Activated CD4-positive, alpha-beta T cell treated with anti-CD3 and anti-CD28 coated beads for 1 hour (primary cell): ENCODE measurements around the gene ARHGAP33.

Experiments used
- DNase-seq: peaks from one replicate; pipeline ENCODE4 v3.0.0-alpha.2; 2020

Gene ARHGAP33

DNA sequence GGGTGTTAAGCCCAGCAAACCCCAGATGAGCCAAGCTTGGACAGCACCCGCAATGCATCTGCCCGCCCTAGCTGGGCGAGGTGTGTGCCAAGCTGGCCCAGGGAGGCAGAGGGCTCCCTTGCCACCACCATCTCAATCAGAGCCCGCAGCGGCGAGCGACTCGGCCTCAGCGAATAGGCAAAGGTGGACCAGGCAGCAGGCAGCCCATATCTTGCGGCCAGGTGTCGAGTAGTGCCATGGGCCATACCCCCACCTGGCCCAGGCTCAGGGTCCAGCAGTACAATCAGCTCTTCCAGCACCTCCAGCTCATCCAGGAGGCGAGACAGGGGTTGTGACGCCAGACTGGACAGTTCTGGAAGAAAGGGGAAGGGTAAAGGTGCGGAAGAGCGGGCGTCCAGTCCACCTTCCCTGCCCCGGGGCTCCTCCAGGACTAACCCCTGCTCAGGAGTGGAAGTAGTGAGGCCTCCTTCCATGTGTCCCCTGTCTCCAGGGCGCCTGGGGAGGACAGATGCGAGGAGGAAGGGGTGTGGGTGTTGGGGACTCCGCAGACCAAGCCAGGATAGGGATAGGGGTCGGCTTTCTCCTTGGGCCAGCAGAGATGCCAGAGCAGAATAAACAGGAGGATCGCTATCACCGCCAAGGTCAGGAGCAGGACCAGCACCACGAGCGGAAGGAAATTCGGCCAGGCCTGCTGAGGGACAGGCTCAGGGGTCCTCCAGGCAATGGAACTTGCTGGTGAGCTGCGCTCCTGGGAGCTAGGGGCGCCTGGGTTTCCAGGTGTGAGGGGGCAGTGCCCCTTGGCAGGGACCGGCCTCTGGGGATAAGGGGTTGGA, 35.9 kb upstream of the ARHGAP33 start:
- no peak for DNase-seq

DNA sequence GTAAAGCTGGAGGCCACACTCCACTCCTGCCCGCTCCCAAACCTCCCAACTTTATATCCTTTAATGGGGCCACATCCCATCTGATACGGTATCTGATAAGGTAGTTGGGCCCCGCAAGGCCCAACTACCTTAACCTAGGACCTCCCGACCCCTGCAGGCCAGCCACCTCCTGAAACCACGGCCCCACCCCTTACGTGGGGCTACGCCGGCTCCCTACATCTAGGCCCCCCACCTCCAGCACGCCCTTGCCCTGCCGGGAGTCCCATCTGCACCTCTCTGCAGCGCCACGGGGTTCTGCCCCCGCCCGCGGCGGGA, 35.3 kb upstream of the ARHGAP33 start:
- DNase-seq, result no peak

DNA sequence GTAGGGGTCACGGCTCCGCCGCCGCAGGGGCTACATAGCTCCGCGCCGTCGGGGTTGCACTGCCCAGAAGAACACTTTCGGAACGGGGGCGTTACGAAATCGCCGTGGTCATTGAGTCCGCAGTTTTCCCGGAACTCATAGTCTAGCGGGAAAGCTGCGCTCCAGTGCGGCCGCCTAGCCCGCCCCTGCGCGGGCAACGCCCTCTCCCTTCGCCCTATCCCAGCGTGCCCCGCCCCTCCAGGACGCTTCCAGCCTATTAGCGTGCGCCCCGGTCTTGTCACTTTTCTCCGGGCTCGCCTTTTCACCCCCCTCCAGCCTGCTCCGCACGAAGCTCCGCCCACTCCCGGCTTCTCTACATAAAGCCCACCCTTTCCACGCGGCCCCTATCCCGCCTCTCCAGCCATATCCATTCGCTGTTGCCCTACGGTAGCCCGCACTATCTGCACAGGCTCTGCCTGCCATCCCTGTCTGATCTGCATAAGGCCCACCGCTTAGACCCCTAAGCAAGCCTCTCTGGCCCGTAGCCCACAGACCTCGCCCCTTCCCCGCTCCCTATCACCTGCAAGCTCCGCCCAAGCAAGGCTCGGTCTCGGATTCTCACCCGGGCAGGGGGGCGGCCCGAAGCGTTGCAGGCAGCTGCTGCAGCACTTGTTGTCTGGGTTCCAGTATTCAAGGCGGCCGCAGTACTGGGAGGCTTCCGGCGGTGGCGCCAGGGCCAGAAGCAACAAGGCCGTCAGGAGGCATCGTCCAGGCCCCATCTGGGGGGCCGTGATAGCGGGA, 34.8 kb upstream of the ARHGAP33 start:
- DNase-seq, result peak; percentile 88

DNA sequence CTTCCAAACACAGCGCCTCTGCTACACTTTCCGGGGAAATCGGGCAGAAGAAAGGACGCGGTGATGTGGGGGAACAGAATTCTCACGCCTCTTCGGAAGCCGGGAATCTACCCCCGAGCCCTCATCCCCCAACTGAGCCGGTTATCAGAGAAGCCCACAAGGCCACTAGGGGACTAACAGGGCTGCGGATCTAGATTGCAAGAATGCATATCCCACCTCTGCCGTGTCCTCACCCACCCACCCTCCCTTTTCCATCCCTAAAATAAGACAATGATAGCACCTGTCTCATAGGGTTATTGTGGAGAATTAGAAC, 34.2 kb upstream of the ARHGAP33 start:
- DNase-seq, result no peak

DNA sequence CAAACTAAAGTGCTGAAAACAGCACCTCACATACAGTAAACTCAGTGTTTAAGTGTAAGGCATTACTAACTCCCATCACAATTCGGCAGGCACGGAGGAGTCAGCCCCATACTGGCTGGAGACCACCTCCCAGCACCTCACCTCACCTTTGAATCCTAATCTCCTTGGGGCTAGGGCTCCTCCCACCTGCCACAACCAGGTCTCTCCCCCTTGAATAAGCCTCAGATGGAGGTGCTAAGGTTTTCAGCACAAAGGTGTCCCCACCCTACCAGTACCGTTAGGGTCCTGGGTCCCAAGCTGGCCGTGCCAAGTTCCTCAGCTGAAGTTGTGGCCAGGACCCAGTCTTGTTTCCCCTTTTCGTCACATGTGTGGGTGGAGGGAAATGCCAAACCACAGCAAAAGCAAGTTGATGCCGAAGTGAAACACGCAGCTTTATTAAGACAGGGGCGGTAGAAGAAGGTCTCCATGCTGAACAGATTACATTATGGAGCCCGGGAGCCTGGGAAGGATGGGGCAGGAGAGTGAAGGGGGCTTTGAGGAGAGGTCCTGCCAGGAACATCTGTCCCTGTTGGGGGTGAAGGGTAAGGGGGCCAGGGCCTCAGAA, 33.1 kb upstream of the ARHGAP33 start, which contains the start of gene IGFLR1:
IGFLR1 (minus strand) TSS at position 332 of the 604 bp plus-strand sequence. CDS start 1,272 bp downstream, outside the sequence.
- DNase-seq, result peak; percentile 46

DNA sequence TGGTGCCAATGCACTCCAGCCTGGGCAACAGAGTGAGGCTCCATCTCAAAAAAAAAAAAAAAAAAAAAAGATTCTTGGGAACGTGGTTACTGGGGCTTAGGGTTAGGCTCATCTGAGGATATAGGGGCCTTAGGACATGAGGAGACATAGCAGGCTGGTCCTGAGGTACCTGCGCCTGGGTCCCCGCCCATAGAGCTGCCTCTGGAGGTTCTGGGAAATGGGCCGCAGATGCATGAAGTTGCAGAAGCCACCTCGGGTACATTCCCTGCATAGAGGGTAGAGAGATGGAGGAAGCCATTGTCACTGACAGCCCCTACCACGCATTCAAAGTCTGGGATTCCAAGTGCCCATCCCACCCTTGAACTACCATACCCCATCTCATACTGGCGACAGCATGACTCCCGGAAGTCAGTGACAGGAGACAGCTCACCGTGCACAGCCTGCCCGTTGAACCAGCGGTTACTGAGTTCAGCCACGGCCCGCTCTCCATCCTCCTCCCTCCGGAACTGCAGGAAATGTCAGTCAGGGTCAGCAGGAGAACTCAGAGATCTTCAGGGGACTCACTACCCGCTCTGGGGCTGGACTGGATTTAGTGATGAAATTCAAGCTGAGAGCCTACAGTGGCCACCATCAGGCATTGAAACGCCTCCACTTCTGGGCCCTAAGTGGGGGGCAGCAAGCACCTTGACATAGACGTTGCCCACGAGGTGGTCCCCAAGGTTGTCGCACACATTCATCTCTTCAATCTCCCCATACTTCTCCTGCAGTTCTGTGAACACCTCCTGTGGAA, 31.5 kb upstream of the ARHGAP33 start:
- DNase-seq, result no peak

DNA sequence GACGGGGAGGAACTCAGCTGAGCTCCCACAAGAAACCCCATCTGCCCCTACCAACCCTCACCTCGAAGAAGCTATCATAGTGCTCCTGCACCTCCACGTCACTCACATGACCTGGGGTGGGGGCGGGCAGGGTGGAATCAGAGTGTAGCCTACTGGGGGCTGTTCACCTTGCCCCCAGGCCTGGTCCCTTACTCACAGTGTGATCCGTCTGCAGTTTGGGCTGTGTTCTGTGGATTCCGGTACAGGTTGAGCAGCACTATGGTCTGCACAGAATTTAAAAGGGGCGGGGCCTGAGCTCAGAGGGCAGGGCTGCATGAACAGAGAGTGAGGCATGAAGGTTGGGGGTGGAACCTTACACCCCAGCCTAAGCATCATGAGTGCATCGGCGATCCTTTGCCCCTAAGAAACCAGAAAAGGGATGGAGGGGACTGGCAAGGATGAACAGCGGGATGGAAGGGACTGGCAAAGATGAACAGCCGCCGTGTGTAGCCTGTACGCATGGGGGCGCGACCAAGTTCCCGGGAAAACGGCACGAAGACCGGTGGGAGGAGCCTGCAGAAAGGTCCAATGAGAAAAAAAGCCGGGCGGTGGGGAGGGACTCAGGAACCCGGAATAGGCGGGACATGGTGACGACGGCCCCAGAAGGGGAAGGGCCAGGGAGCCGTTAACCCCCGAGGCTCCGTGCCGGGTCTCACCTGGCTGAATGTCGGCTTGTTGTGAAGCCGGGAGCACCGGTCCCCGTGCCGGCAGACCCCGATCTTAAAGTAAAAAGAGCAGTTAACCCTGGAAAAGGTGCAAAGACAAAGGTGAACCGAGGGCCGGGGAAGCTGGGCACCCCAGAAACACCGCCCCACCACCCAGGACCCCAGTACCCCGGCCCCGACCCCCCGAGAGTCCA, 30.7 kb upstream of the ARHGAP33 start:
- peak; percentile 88 for DNase-seq

DNA sequence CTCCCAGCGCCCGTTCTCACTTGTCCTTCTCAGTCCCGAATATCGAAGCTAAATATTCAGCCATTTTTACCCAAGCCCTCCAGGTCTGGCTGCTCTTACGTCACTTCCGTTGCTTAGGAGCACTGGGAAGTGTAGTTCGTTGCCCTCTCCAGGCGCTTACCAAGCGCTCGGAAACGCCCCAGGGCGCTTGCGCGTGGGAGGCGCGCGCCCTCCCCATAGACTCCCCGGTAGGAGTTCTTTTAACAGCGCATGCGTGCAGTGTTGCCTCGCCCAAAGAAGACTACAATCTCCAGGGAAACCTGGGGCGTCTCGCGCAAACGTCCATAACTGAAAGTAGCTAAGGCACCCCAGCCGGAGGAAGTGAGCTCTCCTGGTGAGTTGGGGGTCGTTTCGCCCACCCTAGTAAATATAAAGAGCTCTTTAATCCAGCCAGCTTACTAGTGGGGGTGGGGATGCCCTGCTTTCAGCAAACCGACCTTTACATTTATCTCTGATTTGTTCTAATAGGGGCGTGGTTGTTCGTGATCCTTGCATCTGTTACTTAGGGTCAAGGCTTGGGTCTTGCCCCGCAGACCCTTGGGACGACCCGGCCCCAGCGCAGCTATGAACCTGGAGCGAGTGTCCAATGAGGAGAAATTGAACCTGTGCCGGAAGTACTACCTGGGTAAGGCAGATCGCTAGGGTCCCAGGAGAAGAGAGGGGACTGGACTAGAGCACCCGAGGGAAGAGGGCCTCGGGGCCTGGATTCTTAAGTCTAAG, 29.9 kb upstream of the ARHGAP33 start, which contains the start of the genes PSENEN and U2AF1L4:
PSENEN (plus strand) TSS at position 324 of the 759 bp plus-strand sequence; CDS start at position 604, 280 bp downstream.
U2AF1L4 (minus strand) TSS at position 91 of the 759 bp plus-strand sequence; CDS start at position 64, 27 bp downstream.
- DNase-seq, result peak; percentile 96

DNA sequence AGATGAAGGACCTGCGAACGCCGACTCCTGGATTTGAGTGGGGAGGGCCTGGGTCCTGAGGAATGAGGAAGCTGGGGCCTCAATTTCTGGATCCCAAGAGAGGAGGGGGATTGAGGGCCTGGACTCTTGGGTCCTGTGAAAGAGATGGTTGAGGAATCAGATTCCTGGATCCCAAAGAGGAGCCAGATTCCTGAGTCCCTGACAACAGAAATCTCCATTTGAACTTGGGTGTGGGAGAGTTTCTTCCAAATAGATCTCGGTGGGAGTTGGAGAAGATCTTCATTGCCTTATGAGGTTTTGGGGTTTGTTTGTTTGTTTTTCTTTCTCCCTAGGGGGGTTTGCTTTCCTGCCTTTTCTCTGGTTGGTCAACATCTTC, 29.3 kb upstream of the ARHGAP33 start:
- no peak for DNase-seq

DNA sequence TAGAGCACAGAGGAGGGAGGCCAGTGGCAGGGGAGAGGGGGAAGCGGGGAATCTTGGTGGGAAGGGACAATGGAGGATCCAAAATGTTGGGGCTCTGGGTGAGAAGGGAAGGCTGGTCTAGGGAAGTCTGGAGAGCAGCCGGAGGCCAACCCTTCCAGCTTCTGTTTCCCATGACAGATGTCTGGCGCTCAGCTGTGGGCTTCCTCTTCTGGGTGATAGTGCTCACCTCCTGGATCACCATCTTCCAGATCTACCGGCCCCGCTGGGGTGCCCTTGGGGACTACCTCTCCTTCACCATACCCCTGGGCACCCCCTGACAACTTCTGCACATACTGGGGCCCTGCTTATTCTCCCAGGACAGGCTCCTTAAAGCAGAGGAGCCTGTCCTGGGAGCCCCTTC, 28.8 kb upstream of the ARHGAP33 start:
- no peak for DNase-seq

DNA sequence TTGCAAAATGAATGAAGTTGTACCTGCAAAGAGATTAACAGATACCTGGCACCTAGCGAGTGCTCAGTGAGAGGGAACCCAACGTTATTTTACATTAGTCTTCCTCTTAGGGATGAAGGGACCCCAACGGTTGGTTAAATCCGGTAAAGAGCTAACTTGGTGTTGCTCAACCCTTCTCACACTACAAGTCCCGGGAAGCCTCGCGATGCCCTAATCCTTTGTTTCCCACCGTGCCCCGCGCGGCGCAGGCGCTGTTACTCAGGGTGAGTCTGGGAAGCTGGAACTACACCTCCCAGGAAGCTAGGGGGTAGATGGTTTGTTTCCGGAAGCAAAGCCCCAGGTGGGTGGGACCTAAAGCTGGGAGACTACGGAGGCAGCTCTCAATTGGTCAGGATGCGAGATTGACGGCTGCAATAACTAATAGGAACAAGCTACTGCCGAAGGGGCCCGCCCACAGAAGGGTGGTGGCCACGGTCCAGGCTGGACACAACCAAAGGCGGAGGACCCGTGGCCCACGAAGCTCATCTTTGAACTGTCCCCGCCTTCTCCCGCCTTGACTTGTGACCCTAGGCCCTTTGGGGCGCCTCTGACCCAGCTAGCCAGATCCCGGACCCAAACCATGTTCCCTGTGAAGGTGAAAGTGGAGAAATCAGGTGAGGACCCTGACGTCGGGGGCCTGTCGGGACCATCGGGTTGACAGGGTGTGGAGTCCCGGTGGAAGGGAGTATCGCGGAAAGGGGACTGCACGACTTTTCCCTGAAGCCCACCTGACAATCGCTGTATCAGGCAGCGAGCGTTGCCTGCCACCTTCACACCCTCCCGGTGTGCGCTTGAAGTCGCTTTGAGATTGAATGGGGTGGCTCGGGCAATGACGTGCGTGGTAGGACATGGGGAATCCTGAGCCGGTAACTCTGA, 27.0 kb upstream of the ARHGAP33 start, which contains the start of gene LIN37:
LIN37 (plus strand) TSS at position 471 of the 915 bp plus-strand sequence; CDS start at position 620, 149 bp downstream.
- peak; percentile 98 for DNase-seq

DNA sequence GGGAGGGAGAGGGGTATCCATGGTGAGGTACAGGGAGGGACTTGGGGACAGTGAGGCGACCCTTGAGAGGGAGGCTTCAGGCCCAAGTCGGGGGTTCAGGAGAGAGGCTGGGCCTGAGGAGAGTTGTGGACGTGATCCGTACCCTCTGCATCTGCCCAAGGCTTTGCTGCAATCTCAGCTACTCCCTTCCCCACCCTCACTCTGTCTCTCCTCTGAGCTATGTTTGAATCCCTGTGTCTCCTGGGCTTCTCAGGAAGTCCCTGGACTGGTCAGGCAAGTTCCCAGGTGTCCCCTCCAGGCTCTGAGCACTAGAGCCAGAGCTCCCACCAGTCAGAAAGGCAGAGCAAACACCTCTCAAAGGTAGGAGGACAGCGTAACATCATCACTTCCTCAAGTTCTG, 25.2 kb upstream of the ARHGAP33 start:
- DNase-seq, result no peak

DNA sequence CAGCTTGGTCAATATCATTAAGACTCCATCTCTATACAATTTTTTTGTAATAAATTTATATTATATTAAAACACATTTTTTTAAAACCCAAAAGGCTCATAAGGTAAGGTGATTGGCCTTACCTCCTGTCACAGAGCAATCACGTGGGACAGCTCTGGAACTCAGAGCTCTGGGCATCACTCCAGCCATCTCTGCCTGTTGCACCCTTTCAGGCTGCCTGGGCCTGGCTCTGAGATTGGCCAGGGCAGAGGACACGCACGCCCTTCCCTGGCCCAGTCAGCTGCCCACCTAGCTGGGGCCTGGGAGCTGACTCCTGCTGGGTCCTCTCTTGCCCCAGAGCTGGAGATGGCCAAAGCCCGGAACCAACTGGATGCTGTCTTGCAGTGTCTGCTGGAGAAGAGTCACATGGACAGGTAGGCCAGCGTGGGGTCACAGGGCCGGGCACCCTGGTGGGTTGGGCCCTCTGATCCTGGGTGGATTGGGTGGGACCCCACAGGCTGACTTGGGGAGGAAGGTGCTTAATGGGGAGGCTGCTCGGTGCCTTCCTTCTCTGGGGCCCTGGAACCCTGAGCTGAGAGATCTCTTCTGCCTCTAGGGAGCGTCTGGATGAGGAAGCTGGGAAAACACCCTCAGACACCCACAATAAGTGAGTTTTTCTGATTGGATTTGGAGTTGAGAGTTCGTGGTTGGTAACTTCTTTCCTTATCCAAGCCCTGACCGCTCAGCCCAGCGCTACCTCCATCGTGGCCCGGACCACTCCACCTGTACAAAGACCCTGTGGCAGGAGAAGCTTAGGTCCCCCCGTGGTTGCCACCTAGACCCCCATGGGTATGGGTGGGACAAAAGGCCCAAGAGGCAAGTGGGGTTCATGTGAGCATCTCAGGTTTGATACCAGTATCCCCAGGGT, 23.3 kb upstream of the ARHGAP33 start:
- DNase-seq, result no peak

DNA sequence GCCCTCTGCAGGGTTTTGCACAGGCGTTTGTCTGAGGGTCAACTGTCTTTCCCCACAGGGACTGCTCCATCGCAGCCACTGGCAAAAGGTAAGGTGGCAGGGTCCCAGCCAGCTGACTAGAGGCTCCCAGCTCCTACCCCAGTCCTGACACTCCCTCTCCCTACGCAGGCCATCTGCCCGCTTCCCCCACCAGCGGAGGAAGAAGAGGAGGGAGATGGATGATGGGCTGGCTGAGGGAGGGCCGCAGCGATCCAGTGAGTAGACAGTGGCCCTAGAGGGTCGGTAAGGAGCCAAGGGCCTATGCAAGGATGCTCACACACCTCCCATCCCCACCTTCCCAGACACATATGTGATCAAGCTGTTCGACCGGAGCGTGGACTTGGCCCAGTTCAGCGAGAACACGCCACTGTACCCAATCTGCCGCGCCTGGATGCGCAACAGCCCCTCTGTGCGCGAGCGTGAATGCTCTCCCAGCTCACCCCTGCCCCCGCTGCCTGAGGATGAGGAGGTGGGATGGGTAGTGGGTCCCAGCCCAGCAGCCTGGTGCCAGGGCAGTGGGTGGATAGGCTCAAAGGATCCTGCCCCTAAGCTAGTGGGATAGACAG, 22.5 kb upstream of the ARHGAP33 start:
- no peak for DNase-seq

DNA sequence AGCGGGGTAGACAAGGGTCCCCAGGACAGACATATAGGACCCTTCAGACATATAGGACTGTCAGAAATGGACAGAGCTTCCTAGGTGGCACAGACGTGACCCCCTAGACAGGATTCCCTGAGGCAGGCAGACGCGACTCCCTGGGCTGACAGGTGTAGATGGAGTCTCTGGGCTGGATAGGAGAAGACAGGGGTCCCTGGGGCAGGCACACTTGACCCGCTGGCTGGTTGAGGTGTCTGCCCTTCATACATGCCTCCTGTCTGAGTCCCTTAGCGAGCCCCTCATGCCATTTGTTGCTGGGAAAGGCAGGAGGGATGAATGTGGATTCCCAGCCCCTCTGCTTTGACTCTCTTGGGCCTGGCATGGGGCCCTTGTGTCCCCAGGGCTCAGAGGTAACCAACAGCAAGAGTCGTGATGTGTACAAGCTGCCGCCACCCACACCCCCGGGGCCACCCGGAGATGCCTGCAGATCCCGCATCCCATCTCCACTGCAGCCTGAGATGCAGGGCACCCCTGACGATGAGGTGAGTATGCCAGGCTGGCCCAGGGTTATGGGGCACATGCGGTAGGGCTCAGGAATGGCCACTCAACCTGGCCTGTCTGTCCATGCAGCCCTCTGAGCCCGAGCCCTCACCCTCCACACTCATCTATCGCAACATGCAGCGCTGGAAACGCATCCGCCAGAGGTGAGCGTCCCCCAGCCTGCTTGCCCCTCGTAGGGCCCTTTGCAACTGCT, 21.6 kb upstream of the ARHGAP33 start:
- no peak for DNase-seq

DNA sequence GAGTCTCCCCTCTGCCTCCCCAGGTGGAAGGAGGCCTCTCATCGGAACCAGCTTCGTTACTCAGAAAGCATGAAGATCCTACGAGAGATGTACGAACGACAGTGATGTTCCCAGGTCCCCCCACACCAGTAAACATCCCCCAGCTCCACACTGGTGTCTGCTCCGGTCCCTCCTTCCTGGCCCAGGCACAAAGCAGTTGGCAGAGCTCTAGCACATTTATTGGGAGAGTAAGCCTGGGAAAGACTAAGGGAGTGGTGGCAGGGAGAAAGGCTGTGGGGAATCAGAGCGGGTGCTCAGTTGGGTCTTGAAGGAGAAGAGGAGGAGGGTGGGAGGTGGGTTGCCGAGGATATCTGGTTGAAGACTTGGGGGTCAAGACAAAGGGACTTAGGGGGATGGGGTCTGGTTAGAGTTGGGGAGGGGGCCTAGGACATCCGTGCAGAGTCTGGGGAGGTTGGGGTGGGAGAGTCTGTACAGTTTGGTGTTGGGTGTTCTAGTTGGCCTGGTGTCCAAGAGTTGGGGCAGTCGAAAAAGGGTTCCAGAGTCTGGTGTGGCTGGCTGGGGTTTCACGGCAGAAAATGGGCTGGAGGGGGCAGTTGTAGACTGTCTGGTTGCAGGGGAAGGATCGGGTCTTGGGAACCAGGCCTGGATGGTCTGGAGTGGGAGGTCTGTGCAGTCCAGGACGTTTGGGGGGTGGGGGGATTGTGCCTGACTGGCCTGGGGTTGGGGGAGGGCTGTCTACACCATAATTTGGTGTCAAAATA, 20.8 kb upstream of the ARHGAP33 start:
- no peak for DNase-seq

DNA sequence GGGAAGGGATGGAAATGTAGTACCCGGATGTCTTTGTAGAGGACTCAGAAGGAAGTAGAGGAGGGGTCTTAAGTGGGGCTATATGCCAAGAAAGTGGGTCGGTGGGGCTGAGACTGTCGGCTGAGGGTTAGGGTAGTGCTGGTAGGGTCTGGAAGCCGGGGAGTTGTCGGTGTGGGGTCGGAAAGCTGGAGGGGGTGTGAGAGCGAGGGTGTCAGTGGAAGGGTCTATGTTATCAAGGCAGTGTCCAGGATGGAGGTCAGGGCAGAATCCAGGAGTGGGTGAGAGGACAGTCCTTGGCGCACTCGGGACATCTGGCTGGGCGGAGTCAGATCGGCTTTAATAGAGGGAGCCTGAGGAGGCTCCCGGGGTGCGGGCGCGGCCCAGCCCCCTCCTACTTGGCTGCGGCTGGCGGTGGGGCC, 20.2 kb upstream of the ARHGAP33 start:
- no peak for DNase-seq
